Lower leg skin (tissue), 3 donors: ENCODE data around the gene MELK.

Source experiments
- POLR2A ChIP-seq, 2 donors: fragments of 450-650 bp; IDR thresholded peaks; one replicate each; pipeline ENCODE4 v1.6.1; 2016 to 2017; ENCODE audit warnings: antibody characterized with exemption in 2 of 2, mild to moderate bottlenecking in 1 of 2, moderate library complexity in 1 of 2
- TF ChIP-seq, protein P1 (sequence below), 3 donors: fragments of 450-650 bp; IDR thresholded peaks; one replicate each; pipeline ENCODE4 v1.5.1; 2016; ENCODE audit warnings: antibody characterized with exemption in 3 of 3, mild to moderate bottlenecking in 3 of 3, moderate library complexity in 2 of 3

DNA sequence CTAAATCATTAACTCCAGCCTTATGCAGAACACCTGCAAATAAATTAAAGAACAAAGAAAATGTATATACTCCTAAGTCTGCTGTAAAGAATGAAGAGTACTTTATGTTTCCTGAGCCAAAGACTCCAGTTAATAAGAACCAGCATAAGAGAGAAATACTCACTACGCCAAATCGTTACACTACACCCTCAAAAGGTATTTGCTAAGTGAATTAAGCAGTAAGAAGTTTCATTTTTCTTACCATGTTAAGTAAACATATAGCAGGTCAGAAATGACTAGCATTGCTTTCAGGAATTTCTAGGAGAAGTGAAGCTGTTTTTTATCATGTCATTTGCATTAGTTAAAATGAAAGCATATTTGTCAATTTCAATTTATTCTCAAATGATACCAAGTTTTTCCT lies 92.7 kb downstream of the MELK start:
- TF ChIP-seq, protein P1, sequence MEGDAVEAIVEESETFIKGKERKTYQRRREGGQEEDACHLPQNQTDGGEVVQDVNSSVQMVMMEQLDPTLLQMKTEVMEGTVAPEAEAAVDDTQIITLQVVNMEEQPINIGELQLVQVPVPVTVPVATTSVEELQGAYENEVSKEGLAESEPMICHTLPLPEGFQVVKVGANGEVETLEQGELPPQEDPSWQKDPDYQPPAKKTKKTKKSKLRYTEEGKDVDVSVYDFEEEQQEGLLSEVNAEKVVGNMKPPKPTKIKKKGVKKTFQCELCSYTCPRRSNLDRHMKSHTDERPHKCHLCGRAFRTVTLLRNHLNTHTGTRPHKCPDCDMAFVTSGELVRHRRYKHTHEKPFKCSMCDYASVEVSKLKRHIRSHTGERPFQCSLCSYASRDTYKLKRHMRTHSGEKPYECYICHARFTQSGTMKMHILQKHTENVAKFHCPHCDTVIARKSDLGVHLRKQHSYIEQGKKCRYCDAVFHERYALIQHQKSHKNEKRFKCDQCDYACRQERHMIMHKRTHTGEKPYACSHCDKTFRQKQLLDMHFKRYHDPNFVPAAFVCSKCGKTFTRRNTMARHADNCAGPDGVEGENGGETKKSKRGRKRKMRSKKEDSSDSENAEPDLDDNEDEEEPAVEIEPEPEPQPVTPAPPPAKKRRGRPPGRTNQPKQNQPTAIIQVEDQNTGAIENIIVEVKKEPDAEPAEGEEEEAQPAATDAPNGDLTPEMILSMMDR (IDR thresholded peaks at IDR 0.05): no peak
- TF ChIP-seq POLR2A (IDR thresholded peaks at IDR 0.05): no peak
